Superior temporal gyrus (tissue), 1 donor: Measurements from ENCODE around the gene TBCEL.

Experiments
- DNase-seq: peaks from one replicate; pipeline ENCODE4 v3.0.0-alpha.2; 2016; ENCODE audit errors: extremely low spot score

TBCEL gene

DNA sequence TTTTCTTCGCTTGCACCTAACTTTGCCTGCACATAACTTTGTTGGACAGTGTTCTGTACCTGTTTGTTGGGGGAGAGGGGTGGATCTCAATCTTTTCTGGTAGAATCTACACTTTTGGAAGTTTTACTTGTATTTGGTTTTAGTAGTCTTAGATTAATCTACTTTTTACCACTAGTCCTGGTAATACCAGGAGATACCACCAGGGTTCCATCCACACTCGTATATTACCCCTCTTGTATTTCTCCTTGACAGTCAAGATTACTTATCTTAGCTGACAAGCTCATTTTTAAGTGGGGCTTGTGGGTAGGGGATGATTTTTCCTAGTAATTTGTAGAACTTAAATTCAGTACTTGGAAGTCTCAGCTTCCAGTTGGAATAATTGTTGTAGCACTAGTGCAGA, 39.8 kb downstream of the TBCEL start:
- DNase-seq = no peak

DNA sequence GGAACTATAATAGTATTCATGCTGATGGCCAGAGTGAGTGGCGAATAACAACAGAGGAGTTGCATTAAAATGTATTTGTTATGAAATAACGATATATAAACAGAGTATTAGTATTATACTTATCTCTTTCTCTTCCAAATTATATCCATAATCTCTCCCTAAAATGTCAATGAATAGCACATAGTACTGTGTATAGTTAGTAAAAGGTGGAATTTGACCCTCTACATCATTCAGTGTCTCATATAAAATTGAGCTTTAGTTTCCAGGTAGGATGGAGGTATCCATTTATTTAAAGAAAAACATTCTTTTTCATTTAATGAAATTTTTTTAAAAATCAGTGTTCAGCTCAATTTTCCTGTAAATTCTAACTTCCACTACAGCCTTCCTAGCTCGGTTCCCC, 42.7 kb downstream of the TBCEL start:
- no peak for DNase-seq

DNA sequence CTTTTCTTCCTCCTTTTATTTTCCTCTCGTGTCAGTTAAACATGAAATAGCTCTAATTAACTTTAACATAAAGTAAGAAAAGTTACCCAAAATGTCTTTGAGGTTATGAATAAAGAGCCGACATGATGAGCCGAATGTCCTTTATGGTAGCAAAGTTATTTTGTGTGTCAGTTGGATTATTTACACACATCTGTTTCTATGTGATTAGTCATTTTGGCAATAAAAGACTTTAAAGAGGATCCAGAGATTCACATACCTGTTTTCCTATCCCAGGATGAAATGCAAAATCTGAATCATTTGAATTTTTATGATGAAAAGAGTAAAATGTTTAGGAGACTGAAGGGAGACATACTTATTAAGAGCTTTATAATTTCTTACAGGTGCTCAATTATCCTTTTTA, 43.1 kb downstream of the TBCEL start:
- DNase-seq = no peak

DNA sequence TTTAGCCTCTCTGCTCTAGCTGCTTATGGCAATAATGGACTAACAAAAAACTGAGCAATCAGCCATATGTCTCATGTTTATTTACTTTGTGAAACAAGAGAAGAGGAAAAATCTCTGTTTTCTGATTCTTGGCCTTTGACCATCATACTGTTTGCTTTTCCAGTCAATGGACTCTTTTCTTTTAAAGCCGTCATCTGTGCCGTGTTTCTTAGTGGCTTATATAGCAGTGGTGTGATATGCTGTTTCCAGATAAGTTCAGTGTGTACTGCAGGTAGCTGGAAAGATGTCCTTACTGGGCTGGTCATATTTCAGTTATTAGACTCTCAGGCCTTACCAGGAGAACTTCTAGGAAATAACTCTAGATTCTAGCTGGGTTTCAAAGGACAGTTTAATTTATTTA, 43.6 kb downstream of the TBCEL start:
- DNase-seq = peak; percentile 35

DNA sequence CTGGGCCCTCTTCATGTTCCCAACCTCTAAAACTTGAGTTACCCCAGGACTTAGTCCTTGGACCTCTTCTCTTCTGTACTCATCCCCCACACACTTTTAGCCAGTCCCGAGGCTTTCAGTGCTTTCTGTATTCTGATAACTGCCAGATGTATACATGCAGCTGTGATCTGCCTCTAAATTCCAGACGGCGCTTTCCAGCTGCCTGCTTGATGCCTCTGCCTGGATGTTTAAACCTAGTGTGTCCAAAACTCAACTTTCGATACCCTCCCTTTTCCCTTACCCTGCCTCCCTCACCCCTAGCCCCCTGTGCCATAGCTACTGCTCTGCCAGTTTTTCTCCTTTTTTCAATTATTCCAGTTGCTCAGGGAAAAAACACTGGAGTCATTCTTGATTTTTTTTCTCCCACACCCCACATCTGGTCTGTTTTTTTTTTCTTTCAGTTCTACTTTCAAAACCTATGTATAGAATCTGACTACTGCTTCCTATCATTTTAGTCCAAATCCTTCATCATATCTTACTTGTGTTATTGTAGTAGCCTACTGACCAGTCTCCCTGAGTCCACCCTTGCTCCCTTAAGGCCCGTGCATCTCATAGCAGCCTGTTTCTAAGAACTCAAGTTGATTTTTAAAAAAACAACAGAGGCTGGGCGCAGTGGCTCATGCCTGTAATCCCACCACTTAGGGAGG, 44.2 kb downstream of the TBCEL start:
- DNase-seq = no peak

DNA sequence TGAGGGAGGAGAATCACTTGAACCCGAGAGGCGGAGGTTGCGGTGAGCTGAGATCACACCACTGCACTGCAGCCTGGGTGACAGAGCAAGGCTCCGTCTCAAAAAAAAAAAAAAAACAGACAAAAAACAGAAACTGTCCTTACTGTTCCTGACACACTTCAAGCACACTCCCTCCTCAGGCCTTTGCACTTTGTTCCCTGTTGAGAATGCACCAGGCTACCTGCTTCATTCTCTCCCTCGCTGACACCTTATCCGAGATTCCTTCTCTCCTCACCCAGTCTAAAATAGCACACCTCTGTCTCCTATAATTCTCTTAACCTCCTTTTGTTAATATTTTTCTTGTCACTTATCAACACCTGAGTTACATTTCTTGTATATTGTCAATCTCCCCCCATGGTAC, 44.9 kb downstream of the TBCEL start:
- no peak for DNase-seq

DNA sequence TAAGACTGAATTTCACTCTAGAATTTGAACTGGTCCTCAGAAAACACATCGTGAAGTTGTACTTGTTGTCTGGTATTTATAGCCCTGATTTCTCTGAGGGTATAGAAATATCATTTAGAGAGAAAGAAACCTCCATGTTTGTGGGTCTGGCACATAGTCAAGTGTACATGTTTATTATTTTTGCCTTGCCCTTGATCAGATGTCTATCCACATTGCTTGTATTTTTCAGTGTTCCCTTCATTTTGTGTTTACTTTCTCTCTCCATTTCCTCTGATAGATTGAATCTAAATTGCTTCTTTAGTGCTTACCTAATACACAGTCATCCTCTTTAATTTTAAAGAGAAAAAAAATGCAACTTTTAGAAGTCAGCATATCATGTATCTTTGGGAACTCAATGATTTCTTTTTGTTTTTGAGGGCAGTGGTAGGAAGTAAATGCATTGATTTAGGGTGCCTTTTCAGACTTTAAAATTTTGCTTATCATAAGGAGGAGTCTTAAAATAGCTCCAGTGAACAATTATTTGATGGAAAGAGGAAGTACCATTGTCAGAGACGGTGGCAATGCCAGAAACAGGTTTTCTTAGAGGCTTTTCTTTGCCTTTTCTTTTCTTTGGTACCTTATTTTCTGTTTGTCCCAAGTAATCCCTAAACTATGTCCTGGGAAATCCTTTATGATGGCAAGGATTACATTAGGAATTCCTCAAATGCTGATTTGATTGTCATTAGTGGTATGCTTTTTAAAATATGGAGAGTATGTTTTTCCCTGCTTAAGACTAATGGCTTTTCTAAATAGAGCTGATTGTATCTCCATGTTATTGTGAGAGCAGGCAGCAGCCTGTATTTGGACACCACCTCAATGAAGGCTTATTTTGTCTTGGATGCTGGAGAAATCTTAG, 47.3 kb downstream of the TBCEL start:
- DNase-seq = no peak

DNA sequence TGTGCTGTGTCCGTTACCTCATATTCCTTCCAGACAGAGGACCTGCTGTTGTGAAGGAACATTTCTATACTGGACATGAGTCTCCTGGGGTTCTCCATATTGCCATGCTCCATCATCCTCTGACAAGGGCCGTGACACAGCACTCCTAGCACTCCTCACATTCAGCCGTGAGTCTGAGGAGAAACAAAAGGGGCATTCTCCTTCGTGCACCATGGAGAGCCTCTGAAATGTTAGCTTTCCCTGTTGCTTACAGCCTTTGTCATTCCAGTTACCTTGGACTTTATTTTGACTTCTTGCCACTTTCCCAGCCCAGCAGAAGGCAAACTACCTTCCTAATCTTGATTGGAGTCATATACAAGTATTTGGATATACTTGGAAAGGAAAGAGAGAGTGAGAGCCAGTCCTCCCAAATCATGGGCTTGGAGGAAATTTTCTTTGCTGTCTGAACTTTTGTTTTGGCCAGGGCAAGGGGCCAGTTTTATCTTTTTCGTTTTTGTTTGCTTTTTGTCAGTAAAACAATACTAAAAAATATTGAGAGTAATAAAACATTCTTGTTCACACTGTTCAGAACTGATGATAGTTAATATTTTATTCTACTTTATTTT, 48.0 kb downstream of the TBCEL start:
- DNase-seq = peak; percentile 71

DNA sequence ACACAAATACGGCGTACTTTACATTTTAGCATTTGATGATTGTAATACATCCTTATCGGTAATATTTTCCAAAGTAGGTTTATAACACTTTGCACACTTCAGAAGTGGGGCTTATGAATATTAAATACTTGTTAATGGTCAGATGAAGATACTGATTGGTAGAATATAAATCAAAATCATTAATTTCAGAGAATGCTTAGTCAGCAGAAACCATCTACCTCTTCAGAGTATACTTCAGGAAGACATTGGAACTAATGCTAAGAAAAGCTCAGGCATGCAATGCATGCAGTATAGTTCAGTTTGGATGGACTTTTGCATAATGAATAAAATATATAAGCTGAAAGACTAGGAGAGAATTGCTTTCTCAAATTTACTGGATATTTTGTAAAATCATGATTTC, 57.4 kb downstream of the TBCEL start:
- no peak for DNase-seq

DNA sequence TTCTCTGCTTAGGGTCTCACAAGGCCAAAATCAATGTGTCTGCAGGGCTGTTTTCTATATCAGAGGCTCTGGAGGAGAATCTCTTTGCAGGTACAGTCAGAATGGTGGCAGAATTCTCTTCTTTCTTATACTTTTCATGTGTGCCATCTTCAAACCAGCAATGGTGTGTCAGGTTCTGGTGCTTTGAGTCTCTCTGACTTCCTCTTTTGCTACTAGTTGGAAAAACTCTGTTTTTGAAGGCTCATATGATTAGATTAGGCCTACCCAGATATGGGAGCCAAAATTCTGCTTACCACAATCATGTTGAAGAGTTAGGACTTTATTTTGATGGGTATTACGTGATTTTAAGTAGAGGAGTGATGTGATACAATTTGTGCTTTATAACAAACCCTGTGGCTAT, 58.3 kb downstream of the TBCEL start:
- DNase-seq = no peak

DNA sequence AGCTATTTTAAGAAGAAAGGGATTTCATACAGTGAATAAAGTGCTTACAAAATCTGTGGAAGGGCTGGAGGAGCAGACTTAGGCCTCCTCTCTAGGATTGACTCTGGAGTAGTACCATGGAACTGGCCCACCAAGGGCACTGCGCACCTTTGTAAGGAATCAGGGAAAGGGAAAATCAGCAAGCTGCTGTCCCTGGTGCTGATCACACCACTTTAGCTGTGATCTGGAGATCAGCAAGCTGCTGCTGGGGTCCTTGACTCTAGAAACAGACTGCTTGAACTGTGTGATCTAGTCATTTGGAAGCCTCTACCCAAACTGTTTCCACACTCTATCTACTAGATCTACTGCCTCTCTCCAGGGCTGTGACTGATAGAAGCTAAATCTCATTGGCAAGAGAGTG, 58.8 kb downstream of the TBCEL start:
- no peak for DNase-seq

DNA sequence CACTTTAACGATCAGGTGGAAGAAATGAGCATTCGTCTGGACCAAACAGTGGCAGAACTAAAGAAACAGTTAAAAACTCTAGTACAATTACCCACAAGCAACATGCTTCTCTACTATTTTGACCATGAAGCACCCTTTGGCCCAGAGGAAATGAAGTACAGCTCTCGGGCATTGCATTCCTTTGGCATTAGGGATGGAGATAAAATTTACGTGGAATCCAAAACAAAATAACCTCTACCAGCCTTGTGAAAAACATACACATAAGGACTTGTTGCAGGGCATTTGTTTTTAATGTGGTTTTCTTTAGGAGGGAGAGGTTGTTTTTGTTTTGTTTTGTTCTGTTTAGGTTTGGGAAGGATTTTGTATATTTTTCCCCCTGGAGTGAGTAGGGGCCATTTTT, 63.0 kb downstream of the TBCEL start:
- DNase-seq = no peak

DNA sequence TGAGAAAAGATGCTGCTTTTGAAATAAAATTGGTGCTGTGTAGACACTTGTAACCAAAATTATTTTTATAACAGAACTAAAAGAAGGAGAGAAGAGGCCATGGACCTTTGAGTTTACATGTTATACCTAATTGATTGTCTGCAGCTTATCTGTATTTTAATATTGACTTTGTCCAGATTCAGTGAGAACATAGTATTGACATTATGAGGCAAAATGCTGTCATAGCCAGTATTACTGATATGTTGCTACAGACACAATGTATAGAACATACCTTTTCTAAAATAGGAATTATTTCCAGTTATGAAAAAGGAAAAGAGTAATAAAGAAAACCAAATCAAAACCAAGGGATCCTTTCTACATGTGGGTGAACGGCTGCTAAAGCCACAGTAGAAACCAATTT, 65.7 kb downstream of the TBCEL start:
- no peak for DNase-seq

DNA sequence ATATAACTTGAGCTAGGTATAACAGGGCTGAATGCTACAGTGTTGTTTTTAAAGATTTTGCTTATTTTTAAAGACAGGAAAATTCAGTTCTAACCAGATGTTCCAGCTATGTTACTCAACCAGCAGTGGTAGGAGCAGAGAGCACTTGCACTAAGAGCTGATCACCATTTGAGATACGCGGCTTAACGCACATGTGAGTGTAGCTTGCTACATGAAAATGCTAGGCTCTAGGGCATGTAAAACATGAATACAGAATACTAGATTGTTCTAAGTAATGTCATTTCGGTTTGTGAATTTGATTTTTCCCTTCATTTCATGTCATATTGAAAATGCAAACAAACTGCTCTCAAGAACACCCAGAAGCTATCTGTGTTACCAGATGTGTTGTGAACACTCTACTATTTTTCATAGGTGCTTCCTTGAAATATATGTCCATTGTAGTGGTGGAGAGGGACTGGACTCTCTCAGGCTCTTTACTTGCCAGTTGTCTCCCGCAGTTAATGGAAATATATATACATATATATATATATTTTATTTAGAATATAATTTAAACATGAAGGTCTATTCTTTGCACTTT, 66.3 kb downstream of the TBCEL start:
- DNase-seq = no peak

DNA sequence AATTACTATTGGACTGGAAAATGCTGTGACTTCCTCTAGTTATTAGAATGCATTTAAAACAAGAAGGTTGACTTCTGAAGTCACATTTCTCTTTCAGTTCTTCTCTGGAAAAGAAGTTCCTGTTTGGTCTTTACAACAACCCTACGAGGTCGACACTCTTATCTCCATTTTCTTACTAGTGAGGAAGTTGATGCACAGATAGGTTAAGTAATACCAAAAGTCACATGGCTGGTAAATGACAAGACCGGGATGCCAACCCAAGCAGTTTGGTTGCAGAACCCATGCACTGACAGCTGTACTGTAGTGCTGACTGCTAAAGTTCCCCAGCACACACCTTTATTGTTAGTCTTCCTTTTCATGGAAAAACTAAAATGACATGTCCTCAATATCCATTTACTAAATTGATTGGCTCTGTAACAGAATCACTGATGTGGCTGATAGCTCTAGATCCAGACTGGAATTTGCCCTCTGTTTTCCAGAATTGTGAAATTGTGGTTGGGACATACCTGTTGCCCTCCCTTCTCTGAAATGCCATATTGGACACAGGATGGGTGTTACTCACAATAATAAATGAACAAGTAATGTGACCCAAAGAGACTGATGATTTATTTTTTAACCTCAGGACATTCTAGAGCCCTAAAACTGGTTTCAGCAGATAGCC, 67.7 kb downstream of the TBCEL start:
- DNase-seq = peak; percentile 25

DNA sequence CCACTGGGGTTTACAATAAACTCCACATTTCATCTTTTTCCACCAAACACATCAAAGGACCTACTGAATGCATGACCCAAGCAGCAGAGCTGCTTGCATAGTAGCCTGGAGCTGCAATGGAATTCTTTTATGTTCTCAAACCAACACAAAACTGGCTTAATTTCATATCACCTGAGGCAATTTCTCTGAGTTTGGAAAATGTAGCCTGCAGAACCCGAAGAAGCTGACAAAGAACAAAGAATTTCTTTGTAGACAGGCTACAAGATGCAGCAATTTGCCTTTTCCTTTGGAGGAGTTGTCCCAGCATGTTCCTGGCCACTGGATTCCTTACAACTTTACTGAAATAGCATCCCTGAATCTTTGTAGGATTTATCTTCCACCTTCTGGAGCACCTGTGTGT, 71.7 kb downstream of the TBCEL start:
- DNase-seq = no peak

DNA sequence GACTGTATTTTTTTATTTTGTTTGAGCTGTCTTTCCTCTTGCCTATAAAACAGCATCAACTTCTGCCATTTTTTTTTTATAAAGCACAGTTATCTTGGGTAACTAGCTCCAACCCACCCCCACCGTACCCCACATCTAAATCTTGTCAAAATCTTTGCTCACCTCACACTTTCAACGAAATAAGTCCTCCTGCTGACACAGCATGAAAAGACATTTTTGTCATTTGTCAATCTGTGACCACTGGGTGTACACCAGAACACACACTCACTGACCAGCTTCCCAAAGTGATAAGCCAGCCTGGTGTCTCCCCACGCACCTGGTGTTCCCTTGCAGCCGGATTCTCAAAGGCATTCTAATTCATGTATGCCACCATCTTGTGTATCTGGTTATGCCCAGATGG, 75.5 kb downstream of the TBCEL start:
- DNase-seq = no peak

DNA sequence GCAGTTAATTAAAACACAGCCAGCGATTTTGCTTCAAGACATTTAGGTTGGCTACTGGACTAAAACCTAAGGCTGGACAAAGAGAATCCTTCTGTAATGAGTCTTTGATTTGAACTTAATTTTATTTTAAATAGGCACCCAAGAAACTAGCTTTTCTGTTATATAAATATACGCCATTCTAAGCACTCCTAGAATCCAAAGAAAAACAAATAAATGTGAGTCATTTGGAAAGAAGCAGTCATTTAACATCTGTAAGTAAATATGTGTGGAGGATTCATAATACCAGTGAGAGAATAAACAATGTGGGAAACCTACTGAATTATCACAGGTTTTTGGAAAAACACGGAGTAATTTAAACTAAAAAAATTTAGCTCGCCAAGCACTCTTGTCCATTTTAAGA, 76.0 kb downstream of the TBCEL start:
- no peak for DNase-seq

DNA sequence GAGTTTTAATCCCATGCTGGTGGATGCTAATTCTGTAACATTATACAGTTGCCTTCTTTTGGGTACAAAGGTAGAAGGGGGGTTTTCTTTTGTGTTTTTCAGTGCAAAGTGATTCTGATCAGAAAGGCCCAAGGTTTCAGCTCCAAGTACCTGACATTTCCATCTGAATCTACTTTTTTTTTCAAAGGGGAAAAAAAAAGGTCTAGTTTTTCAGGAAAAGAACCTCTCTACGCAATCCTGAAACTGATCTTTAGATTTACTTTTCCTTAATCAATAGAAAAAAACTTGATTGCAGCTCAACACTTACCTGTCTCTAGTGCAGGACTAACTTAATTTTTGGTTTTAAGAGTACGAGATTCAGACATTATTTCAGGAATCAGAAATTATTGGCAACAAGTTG, 77.0 kb downstream of the TBCEL start, which contains the start of gene TECTA:
TECTA (plus strand) TSS at position 301 of the 400 bp plus-strand sequence. CDS start 1,423 bp downstream, outside the sequence.
- DNase-seq = no peak

DNA sequence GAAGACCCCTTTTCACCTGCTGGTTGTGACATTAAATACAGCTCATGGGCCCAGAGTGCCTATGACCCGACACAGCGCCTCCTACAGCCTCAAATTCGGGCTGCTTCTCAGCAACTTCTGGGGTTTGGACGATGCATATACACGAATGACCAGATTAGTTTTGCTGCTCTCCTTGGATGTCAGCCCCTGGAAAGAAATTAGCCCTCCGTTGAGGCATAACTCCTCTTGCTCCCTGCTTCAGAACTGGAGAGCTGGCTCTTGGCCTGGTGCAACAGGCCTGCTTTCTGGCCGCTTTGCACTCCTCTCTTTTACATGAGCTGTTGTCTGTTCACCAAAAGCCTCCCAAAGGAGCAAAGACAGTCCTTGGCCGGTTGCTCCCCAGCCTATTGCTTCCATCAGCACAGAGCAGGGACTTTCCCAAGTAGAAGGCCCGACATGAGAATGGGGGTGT, 80.4 kb downstream of the TBCEL start:
- no peak for DNase-seq

DNA sequence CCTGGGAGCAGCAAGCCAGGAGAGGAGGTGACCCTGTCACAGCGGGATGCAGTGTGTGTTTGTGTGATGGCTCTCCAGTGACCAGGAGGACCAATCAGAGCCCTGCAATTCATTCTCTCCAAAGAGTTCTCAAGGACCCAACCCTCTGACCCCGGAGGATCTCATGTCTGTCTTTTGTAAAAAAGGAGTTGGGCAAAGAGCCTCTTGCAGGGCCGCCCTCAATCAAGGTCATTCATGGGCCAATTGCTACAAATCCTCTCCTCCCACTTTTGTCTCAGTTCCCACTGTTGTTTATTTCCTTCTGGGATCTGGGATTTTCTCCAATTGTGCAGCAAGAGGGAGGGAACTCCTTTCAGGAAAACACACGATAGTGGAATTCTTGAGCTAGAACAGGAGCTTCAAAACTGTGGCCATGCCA, 81.2 kb downstream of the TBCEL start:
- DNase-seq = no peak
